Measurements from ENCODE around the gene AOPEP.
"Not testable (repeated sequence)": the region's sequence is repeated elsewhere in the genome, so short reads cannot be mapped to it uniquely, and the experiment has no call there.

The AOPEP gene

GRCh38 chr9:94847486-94847885 is 121.0 kb downstream of the AOPEP start:
- Histone ChIP-seq H3K27me3 (ENCODE audit: insufficient read depth, low read length, poor library complexity, severe bottlenecking) (no peaks in the 10 kb centered on the region), H3K9me3 (ENCODE audit: insufficient read depth, low read depth, low read length) (no peaks in the 10 kb centered on the region), H2AFZ (ENCODE audit: low read length) (no peak overlapping the region), H3K4me2 (ENCODE audit: low read depth, low read length, poor library complexity, severe bottlenecking) (peak overlapping the region; percentile 21), H3K36me3 (ENCODE audit: insufficient read depth, low read length) (no peaks in the 10 kb centered on the region), H4K20me1 (ENCODE audit: insufficient read depth, low read length, poor library complexity, severe bottlenecking) (no peaks in the 10 kb centered on the region), H3K4me1 (ENCODE audit: insufficient read depth, low read length, poor library complexity, severe bottlenecking) (peaks cover 11% of the 10 kb centered on the region), H3K9me2 (replicated peaks; ENCODE audit: low read depth, low read length) (no peaks in the 10 kb centered on the region), H3K4me3 (ENCODE audit: low read length, poor library complexity, severe bottlenecking) (no peak overlapping the region), H3K9ac (ENCODE audit: low read depth, low read length, poor library complexity, severe bottlenecking) (no peak overlapping the region), H3F3A (ENCODE audit: low read depth) (no peaks in the 10 kb centered on the region), H3K79me2 (ENCODE audit: insufficient read depth, low read length) (no peaks in the 10 kb centered on the region)
- TF ChIP-seq, protein P1, sequence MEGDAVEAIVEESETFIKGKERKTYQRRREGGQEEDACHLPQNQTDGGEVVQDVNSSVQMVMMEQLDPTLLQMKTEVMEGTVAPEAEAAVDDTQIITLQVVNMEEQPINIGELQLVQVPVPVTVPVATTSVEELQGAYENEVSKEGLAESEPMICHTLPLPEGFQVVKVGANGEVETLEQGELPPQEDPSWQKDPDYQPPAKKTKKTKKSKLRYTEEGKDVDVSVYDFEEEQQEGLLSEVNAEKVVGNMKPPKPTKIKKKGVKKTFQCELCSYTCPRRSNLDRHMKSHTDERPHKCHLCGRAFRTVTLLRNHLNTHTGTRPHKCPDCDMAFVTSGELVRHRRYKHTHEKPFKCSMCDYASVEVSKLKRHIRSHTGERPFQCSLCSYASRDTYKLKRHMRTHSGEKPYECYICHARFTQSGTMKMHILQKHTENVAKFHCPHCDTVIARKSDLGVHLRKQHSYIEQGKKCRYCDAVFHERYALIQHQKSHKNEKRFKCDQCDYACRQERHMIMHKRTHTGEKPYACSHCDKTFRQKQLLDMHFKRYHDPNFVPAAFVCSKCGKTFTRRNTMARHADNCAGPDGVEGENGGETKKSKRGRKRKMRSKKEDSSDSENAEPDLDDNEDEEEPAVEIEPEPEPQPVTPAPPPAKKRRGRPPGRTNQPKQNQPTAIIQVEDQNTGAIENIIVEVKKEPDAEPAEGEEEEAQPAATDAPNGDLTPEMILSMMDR (conservative IDR thresholded peaks at IDR 0.05; ENCODE audit: low read length), result no peak
- TF ChIP-seq EZH2phosphoT487 (IDR thresholded peaks at IDR 0.05; ENCODE audit: borderline replicate concordance), result no peak

DNA sequence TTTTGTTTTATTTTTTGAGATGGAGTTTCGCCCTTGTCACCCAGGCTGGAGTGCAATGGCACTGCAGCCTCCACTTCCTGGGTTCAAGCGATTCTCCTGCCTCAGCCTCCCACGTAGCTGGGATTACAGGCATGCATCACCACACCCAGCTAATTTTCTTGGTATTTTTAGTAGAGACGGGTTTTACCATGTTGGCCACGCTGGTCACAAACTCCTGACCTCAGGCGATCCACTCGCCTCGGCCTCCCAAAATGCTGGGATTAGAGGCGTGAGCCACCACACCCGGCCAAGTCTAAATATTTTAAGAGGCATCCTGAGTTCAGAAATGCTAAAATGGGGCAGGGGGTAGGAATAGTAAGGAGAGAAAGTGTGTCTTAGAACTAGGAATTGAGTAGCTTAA is 122.3 kb downstream of the AOPEP start:
- H3K9ac ChIP-seq (ENCODE audit: low read depth, low read length, poor library complexity, severe bottlenecking); H3K27me3 ChIP-seq (ENCODE audit: insufficient read depth, low read length, poor library complexity, severe bottlenecking); H4K20me1 ChIP-seq (ENCODE audit: insufficient read depth, low read length, poor library complexity, severe bottlenecking); H3K4me2 ChIP-seq (ENCODE audit: low read depth, low read length, poor library complexity, severe bottlenecking); H3K9me2 ChIP-seq (replicated peaks; ENCODE audit: low read depth, low read length); H3F3A ChIP-seq (ENCODE audit: low read depth); H3K4me3 ChIP-seq (ENCODE audit: low read length, poor library complexity, severe bottlenecking); H3K36me3 ChIP-seq (ENCODE audit: insufficient read depth, low read length); H3K9me3 ChIP-seq (ENCODE audit: insufficient read depth, low read depth, low read length); H3K79me2 ChIP-seq (ENCODE audit: insufficient read depth, low read length); H2AFZ ChIP-seq (ENCODE audit: low read length): not testable (repeated sequence)
- H3K4me1 ChIP-seq (ENCODE audit: insufficient read depth, low read length, poor library complexity, severe bottlenecking), result peaks cover 11% of the 10 kb centered on the region

DNA sequence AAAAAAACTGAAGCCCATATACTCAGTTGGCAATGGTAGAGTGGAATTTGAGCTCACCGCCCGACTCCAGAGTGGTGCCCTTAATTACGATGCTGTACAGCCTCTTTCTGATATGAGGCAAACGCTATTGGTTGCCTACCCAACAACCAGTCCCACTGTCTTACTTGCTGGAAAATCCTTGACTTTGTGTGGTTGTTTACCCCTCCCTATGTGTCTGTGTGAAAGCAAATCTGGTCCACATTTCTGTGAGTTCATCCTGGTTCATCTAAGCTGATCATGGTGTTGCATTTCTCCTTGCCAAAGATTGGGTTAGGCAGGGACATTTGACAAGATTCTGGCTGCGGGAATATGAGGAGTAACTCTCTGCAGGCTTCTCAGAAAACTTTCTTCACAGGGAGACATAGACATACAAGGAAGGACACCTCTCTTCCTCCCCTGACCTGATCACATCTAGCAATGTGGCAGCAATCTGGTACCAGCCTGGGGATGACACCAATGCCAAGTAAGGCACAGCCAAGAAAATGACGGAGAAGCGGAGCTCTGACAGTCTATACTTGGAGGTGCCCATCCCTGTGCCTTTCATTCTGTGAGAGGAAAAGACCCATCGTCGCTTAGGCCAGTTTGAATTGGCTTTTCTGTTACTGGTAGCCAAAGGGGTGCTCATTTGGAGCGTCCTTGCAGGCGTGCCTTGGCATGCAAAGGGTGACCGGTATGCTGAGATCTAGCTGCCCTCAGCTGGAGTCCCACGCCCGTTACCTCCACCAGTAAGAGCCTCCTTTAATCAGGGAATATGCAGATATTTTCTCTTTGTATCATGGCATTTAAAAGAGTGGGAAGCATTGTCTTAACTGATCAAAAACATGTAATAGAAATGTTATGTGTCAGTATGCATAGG is 124.3 kb downstream of the AOPEP start:
- Histone ChIP-seq H2AFZ (ENCODE audit: low read length) (no peak overlapping the region), H3F3A (ENCODE audit: low read depth) (no peaks in the 10 kb centered on the region), H3K27me3 (ENCODE audit: insufficient read depth, low read length, poor library complexity, severe bottlenecking) (no peaks in the 10 kb centered on the region), H3K9ac (ENCODE audit: low read depth, low read length, poor library complexity, severe bottlenecking) (no peak overlapping the region), H3K9me2 (replicated peaks; ENCODE audit: low read depth, low read length) (no peaks in the 10 kb centered on the region), H3K79me2 (ENCODE audit: insufficient read depth, low read length) (no peaks in the 10 kb centered on the region), H3K4me1 (ENCODE audit: insufficient read depth, low read length, poor library complexity, severe bottlenecking) (peaks cover 11% of the 10 kb centered on the region), H4K20me1 (ENCODE audit: insufficient read depth, low read length, poor library complexity, severe bottlenecking) (no peaks in the 10 kb centered on the region), H3K4me2 (ENCODE audit: low read depth, low read length, poor library complexity, severe bottlenecking) (no peak overlapping the region), H3K36me3 (ENCODE audit: insufficient read depth, low read length) (no peaks in the 10 kb centered on the region), H3K4me3 (ENCODE audit: low read length, poor library complexity, severe bottlenecking) (no peak overlapping the region), H3K9me3 (ENCODE audit: insufficient read depth, low read depth, low read length) (no peaks in the 10 kb centered on the region)
- no peak for TF ChIP-seq EZH2phosphoT487 (IDR thresholded peaks at IDR 0.05; ENCODE audit: borderline replicate concordance)
- TF ChIP-seq, protein P1 (conservative IDR thresholded peaks at IDR 0.05; ENCODE audit: low read length), result no peak

- Histone ChIP-seq H3K4me1 (ENCODE audit: insufficient read depth, low read length, poor library complexity, severe bottlenecking) (peaks cover 11% of the 10 kb centered on the region), H4K20me1 (ENCODE audit: insufficient read depth, low read length, poor library complexity, severe bottlenecking) (no peaks in the 10 kb centered on the region), H3F3A (ENCODE audit: low read depth) (no peaks in the 10 kb centered on the region), H2AFZ (ENCODE audit: low read length) (no peak overlapping the region), H3K9me3 (ENCODE audit: insufficient read depth, low read depth, low read length) (no peaks in the 10 kb centered on the region), H3K4me2 (ENCODE audit: low read depth, low read length, poor library complexity, severe bottlenecking) (no peak overlapping the region), H3K27me3 (ENCODE audit: insufficient read depth, low read length, poor library complexity, severe bottlenecking) (no peaks in the 10 kb centered on the region), H3K4me3 (ENCODE audit: low read length, poor library complexity, severe bottlenecking) (no peak overlapping the region), H3K9me2 (replicated peaks; ENCODE audit: low read depth, low read length) (no peaks in the 10 kb centered on the region), H3K9ac (ENCODE audit: low read depth, low read length, poor library complexity, severe bottlenecking) (no peak overlapping the region), H3K36me3 (ENCODE audit: insufficient read depth, low read length) (no peaks in the 10 kb centered on the region), H3K79me2 (ENCODE audit: insufficient read depth, low read length) (no peaks in the 10 kb centered on the region)
- TF ChIP-seq, protein P1 (conservative IDR thresholded peaks at IDR 0.05; ENCODE audit: low read length), result no peak
- no peak for TF ChIP-seq EZH2phosphoT487 (IDR thresholded peaks at IDR 0.05; ENCODE audit: borderline replicate concordance)
These were observed 125.0 kb downstream of the AOPEP start for GRCh38 chr9:94851467-94851866.
